Endometrium (tissue), 2 donors: ENCODE measurements around the gene PKD1L1.
"Not testable (repeated sequence)": the region's sequence is repeated elsewhere in the genome, so short reads cannot be mapped to it uniquely, and the experiment has no call there.

Source experiments
- FAIRE-seq: peaks from 2 replicates; lab custom pipeline; 2012; peaks lifted over from hg19 to GRCh38; lab: Jason Lieb, UNC
- donor health status: control.
- donor health status: control.

PKD1L1 gene

DNA sequence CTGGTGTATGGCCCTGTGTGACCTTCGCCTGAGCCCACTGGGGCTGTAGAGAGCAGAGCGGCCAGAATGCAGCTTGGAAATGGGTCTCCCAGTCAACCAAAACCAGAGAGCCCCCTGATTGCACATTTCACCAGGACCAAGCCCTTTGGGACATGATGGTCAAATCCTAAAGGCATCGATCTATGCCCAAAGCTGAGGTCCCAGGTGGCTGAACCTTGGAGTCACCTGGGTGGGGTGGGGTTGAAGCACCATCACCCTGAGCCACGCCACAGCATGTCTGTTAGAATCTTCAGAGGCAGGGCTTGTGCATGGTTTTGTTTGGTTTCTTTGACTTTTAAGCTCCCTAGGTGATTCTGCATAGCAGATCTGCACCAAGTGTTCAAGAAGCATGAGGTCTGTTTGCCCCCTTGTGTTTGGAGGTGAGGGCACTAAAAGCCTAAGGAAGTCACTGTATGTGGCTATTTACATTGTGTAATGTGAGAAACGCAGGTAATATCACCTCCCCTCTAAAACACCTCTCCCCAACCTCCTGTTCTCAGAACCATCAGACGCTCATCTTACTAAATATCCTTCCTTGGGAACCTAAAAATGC, 9.6 kb downstream of the PKD1L1 start:
- no peak for FAIRE-seq

GRCh38 chr7:47937711-47938573, 10.3 kb downstream of the PKD1L1 start:
- no peak for FAIRE-seq

GRCh38 chr7:47937065-47937687, 11.1 kb downstream of the PKD1L1 start:
- FAIRE-seq: no peak

DNA sequence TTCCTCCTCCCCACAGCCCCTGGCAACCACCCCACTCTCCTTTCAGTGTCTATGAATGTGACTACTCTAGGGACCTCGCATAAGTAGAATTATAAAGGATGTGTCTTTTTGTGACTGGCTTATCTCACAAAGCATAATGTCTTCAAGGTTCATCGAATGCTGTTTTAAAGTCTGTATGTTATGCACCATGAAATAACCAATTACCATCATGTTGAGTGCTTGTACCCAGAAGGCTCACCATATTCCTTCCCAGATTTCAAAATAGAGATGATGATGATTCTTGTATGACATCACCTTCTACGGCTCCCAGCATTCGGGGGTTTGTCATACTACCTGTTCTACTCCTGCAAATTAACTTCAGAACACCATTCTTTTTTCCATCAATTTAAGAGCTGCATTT, 11.9 kb downstream of the PKD1L1 start:
- FAIRE-seq: no peak

- FAIRE-seq: no peak
These were observed 12.9 kb downstream of the PKD1L1 start for GRCh38 chr7:47935336-47935735.

DNA sequence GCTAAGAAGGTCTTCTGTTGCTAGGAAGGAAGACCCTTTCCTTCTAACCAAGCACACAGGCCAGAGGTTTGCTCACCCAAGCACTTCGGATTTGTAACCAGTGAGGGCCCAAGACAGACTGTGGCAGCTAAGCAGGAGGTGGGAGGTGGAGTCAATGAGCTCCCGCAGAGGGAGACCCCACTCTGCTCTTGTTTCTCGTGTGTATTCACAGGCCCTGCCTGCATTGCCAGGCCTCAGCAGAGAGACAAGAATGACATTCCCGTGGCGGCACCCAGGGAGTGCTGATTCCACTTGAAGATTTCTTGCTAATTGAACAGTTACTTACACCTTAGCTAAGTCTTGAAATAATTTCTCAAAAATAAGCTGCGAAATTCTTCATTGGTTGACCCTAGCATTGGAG, 13.4 kb downstream of the PKD1L1 start:
- FAIRE-seq: no peak

DNA sequence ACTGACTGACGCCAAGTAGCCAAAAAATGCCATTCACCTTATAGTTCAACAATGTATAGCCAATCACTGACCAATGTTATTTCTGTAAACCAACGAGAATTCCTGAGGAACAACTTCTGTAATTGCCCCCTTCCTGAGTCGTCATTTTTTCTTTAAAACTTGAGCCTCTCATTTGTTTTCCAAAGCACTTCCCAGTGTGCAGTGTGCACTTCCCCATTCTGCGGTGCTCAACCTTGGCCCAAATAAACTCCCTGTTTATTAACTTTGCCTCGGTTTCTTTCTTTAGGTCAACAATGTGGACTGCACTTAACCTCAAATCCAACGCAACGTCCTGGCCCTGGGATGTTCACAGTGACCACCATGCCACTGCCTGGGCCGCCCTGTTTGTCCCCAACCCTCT, 15.1 kb downstream of the PKD1L1 start:
- no peak for FAIRE-seq

DNA sequence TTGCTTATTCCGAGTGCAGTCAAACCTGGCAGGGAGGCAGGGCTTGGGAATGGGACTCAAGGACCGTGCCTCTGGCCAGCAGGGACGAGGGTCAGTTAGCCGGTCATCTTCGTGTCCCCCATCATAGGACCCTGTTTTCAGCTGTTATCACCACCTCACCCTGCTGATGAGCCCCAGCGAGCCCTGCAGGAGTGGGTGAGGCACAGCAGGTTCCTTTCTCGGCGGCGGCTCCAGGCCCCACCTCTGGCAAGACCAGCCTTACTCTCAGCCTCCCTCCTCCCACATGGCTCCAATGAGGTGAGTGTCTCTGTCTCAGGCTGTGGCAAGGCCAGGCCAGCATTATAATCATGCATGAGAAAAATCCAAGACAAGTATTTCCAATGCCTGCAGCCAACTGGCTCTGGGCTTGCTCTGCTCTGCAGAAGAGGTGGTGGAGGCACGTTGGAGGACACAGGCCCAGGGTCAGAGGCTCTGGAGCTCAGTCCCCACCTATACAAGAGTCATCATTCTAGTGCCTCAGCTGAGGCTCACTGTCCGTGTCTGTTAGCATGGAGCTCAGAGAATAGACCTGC, 15.7 kb downstream of the PKD1L1 start:
- FAIRE-seq: no peak

DNA sequence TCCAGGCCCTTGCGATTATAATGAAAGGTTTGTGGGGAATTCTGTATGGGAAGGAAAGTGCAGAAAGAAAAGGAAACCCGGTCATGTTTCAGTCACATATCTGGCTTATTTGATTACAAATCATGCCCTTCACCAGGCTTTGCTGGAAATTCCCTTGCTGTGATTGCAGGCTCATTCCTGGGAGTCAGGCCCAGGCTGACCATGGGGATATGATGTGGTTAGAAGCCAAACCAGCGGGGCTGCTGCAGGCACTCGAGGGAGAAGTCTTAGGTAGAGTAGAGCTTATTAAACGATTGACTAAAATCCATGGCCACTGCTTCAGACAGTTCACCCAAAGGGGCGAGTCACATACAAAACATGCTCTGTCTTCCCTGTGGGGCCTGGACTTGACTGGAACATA, 16.2 kb downstream of the PKD1L1 start:
- no peak for FAIRE-seq

GRCh38 chr7:47931005-47932004, 17.0 kb downstream of the PKD1L1 start:
- FAIRE-seq: no peak

DNA sequence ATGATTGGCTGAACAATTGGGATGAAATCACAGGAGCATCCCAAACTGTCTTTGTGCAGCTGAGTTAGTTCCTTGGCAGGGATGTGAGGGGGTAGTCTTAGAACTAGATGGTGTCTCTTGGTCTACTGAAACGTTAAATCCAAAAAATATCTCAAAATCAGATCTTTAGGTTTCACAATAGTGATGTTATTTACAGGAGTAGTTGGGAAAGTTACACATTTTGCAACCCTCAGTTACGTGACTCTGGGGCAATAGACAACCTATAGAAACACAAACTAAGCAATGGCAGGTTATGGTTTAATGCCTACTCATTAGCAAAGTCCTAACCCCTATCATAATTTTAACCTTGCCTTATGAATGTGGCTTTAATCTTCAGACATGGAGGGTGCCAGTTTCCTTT, 24.0 kb downstream of the PKD1L1 start:
- FAIRE-seq: no peak

GRCh38 chr7:47923081-47923875, 25.0 kb downstream of the PKD1L1 start:
- not testable (repeated sequence) for FAIRE-seq

DNA sequence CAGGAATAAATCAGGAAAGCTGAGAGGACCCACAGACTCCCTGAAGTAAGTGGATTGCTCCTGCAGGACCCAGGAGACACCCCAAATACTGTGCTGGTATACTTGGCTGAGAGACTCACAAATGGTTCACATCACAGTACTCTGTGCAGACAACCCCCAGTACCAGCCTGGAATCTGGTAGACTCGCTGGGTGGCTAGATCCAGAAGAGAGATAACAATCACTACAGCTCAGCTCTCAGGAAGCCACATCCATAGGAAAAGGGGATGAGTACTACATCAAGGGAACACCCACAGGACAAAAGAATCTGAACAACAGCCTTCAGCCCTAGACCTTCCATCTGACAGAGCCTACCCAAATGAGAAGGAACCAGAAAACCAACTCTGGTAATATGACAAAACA, 31.8 kb downstream of the PKD1L1 start:
- FAIRE-seq: not testable (repeated sequence)

GRCh38 chr7:47915616-47915976, 32.7 kb downstream of the PKD1L1 start:
- FAIRE-seq: no peak

DNA sequence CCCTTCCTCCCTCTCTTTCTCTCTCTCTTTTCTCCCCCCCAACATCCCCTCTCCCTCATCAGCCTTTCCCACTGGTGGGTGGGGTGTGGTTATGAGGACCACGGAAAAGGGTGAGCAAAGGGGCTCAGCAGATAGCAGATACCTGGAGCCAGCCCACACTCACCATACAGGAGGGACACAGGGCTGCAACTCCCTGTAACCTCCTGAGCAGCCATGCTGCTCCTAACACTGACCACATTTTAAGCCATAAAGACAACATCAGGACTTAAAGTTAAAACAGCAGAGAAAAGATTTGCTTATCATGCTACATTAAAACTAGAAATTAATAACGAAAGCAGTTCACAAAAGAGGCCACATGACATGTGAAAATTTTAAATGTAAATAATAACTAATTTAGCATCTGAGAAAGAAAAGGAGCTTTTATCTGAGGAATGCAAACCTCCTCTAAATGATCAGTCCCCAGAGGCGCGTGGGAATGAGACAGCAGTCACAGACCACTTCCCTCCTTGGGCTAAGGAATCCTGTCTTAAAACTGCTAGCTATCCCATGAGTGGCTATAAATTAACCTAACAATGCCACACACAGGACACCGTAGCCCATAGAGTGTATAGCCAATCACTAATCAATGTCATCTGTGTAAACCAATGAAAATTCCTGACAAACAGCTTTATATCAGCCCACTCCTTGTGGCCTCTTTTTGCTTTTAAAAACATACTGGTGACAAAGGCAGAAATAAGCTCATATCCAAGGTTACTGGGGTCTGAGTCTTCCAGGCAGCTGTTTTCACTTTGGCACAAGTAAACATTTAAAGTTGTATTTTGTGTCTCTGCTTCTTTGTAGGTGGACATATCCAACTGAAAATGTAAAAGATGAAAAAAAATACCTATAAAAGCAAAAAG, 33.3 kb downstream of the PKD1L1 start:
- peak; percentile 98 for FAIRE-seq

DNA sequence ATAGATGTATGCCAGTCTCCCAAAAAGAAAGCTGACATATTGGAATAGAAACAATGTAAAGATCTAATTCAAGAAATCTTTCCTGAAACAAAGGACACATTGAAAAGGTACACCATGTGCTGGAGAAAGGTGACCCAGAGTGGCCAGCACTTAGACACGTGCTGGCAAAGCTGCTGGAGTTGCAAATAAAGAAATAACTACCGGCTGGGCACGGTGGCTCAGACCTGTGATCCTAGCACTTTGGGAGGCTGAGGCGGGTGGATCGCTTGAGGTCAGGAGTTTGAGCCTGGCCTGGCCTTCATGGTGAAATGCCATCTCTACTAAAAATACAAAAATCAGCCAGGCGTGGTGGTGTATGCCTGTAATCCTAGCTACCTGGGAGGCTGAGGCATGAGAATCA, 35.9 kb downstream of the PKD1L1 start:
- FAIRE-seq: no peak

DNA sequence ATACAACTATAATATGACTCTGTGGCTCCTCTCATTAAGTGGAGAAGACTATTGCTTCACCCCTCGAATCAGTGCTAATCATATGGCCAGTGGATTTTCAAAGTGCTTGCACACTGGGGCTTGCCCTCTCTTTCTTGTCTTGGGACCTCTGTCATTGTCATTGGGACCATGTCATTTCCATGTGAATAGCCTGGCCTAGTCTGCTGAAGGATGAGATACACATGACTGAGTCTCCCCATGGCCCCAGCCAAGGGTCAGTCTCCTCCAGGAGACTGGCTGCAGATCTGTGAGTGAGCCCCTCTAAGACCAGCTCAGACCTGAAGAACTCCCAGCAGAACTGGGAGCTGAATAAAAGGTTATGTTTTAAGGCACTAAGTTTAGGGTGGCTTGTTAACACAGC, 39.5 kb downstream of the PKD1L1 start:
- no peak for FAIRE-seq

DNA sequence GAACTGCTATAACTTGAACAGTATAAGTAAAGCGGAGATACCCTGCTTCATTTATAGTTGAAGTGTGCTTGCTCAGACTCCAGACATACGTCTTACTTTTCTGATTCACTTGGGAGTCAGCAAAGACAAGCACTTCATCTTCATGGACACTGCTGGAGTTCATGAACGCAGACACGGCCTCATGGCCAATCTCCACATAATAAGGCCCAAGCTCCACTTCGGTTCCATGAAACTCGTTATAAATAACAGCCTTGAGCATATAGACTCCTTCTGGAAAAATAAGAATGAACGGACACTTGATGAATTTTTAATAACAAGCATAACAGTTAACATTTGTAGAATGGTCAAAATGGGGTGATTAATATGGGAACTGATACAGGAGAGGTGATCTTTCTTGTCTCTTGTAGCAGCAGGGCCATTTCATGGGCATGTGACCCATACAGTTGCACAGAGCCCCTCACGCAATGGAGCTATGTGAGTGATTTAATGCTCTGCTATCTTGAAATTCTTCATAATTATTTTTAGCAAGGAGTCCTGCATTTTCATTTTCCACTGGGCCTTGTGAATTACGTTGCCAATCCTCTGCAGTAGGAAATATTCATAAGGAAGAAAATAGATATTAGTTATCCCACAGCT, 40.2 kb downstream of the PKD1L1 start:
- FAIRE-seq: no peak

DNA sequence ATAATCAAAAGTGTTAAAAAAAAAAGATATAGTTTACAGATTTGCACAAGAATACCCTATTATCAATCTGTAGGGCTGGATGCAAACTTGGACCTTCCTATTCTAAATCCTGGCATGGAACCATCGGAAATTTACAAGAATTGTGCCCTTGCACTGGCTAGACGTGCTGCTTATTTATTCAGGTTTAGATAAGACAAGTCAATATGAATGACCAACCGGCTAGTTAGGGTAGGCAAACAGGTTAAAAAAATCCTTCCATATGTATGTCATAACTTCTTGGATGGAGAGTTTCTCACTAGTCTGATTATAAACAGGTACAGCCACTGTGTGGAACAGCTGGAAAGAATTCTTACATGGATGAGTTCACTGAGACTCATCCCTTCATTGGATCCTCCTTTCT, 41.4 kb downstream of the PKD1L1 start:
- FAIRE-seq: no peak
